NT2/D1 (cell line): Measurements from ENCODE around the gene ARID1B.

ENCODE experiments used
- SUZ12 ChIP-seq: IDR thresholded peaks from 2 replicates; pipeline ENCODE4 v1.6.1; 2011; ENCODE audit not compliant: insufficient read length, insufficient read depth; ENCODE audit errors: extremely low read depth
- YY1 ChIP-seq: IDR thresholded peaks from 2 replicates; pipeline ENCODE4 v1.6.1; 2011; ENCODE audit not compliant: insufficient read length, insufficient read depth
- ZNF274 ChIP-seq: IDR thresholded peaks from 2 replicates; pipeline ENCODE4 v1.6.1; 2011; ENCODE audit warnings: mild to moderate bottlenecking, low read depth, low read length

- no peak for TF ChIP-seq ZNF274
- no peak for TF ChIP-seq YY1
- TF ChIP-seq SUZ12: no peak
Measured at GRCh38 chr6:157091856-157092460, 314.8 kb downstream of the ARID1B start.
